ENCODE data around the gene SPPL2C. TPM values are rescaled to one million over a fixed set of nuclear protein-coding genes. Genes with fewer than 3 reads are reported as not detected.
A peak's percentile ranks its signal among the peaks of the same experiment; 100 is the strongest.

The SPPL2C gene
- total RNA-seq, 1 experiment from 2014 or later: not detected

DNA sequence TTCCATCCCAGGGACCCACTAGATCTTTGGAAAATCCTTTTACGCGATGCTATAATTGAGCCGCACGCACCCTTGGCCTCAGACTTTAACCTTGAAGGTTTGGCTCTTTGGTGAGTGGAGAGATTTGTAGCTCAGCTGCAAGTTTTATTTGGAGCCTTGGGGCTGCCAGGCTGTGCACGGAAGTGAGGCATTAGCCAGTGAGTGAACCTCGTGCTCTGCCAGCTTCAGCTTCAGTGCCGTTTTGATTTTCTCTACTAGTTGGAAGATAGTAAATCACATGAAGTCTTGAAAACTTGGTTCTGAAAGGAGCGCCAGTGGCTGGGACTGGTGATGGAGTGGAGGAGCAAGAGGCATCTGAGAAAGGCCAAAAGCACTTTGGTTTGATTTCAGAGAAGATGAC, 43.3 kb upstream of the SPPL2C start (continued):
- TF ChIP-seq, protein P1, sequence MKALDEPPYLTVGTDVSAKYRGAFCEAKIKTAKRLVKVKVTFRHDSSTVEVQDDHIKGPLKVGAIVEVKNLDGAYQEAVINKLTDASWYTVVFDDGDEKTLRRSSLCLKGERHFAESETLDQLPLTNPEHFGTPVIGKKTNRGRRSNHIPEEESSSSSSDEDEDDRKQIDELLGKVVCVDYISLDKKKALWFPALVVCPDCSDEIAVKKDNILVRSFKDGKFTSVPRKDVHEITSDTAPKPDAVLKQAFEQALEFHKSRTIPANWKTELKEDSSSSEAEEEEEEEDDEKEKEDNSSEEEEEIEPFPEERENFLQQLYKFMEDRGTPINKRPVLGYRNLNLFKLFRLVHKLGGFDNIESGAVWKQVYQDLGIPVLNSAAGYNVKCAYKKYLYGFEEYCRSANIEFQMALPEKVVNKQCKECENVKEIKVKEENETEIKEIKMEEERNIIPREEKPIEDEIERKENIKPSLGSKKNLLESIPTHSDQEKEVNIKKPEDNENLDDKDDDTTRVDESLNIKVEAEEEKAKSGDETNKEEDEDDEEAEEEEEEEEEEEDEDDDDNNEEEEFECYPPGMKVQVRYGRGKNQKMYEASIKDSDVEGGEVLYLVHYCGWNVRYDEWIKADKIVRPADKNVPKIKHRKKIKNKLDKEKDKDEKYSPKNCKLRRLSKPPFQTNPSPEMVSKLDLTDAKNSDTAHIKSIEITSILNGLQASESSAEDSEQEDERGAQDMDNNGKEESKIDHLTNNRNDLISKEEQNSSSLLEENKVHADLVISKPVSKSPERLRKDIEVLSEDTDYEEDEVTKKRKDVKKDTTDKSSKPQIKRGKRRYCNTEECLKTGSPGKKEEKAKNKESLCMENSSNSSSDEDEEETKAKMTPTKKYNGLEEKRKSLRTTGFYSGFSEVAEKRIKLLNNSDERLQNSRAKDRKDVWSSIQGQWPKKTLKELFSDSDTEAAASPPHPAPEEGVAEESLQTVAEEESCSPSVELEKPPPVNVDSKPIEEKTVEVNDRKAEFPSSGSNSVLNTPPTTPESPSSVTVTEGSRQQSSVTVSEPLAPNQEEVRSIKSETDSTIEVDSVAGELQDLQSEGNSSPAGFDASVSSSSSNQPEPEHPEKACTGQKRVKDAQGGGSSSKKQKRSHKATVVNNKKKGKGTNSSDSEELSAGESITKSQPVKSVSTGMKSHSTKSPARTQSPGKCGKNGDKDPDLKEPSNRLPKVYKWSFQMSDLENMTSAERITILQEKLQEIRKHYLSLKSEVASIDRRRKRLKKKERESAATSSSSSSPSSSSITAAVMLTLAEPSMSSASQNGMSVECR (CRISPR knock-in tag; IDR thresholded peaks at IDR 0.05; ENCODE audit: borderline replicate concordance): no peak
- TF ChIP-seq ELF4 (CRISPR knock-in tag; IDR thresholded peaks at IDR 0.05; ENCODE audit: low read depth) (no peak), RORB (CRISPR knock-in tag; IDR thresholded peaks at IDR 0.05) (no peak)
- TF ChIP-seq, protein P2, sequence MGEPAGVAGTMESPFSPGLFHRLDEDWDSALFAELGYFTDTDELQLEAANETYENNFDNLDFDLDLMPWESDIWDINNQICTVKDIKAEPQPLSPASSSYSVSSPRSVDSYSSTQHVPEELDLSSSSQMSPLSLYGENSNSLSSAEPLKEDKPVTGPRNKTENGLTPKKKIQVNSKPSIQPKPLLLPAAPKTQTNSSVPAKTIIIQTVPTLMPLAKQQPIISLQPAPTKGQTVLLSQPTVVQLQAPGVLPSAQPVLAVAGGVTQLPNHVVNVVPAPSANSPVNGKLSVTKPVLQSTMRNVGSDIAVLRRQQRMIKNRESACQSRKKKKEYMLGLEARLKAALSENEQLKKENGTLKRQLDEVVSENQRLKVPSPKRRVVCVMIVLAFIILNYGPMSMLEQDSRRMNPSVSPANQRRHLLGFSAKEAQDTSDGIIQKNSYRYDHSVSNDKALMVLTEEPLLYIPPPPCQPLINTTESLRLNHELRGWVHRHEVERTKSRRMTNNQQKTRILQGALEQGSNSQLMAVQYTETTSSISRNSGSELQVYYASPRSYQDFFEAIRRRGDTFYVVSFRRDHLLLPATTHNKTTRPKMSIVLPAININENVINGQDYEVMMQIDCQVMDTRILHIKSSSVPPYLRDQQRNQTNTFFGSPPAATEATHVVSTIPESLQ (CRISPR knock-in tag; IDR thresholded peaks at IDR 0.05): no peak

DNA sequence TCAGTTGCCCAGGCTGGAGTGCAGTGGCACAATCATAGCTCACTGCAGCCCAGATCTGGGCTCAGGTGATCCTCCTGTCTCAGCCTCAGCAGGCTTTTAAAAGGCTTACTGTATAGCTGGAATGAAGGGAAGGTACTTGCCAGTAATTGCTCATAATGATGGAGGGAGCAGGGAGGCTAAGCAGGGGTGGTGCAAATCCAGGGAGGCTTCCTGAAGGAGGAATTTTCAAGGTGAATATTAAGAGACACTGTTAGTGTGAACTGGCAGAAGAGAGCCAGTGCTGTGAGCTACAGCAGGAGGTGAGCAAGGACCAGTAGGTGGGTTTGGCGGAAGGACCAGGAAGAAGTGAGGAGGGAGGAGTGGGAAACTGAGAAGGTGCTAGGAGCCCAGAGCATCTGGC, 35.8 kb upstream of the SPPL2C start:
- no peak overlapping the region for H3K27ac Mint-ChIP-seq
- ChIA-PET POLR2A (no interaction called here), CTCF (interaction anchor here (0.7 to 1.2 kb wide), 4 partner anchors 14 to 169 kb away, joined by 3 to 5 read pairs (median 4); no protein-coding TSS in a partner anchor)
- no peaks in the 10 kb centered on the region for H3K9me3 Mint-ChIP-seq
- no peaks in the 10 kb centered on the region for H3K36me3 Mint-ChIP-seq
- H3K27me3 Mint-ChIP-seq (ENCODE audit: low read depth): no peaks in the 10 kb centered on the region
- peaks cover 14% of the 10 kb centered on the region for H3K4me1 Mint-ChIP-seq
- ATAC-seq: no peak
- no peak overlapping the region for H3K4me3 Mint-ChIP-seq
- no peak for TF ChIP-seq RORB (CRISPR knock-in tag; IDR thresholded peaks at IDR 0.05)
- DNase-seq (ENCODE audit: low spot score): no peak

DNA sequence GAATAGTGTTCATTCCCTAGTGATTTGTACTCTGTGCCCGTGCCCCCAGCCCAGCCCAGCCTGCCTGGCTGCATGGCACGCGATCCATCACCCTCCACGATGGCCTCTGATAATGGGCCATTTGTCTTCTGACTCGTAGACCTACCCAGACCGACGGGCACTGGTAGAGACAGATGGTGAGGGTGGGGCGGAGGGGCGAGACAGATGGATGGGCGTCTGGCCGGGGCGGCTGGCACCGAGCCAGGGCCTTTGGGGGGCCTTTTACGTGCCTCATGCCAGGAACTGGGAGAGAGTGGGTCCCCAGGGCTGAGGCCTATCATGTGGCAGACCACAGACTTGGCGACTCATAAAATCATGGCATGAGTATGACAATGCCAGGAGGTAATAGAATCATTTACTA, 35.2 kb upstream of the SPPL2C start:
- no peaks in the 10 kb centered on the region for H3K27me3 Mint-ChIP-seq (ENCODE audit: low read depth)
- H3K27ac Mint-ChIP-seq: no peak overlapping the region
- peaks cover 14% of the 10 kb centered on the region for H3K4me1 Mint-ChIP-seq
- CTCF ChIA-PET: interaction anchor here (0.9 kb wide), 1 partner anchor 27 kb away, joined by 3 read pairs; no protein-coding TSS in a partner anchor
- no peak for ATAC-seq
- H3K9me3 Mint-ChIP-seq: no peaks in the 10 kb centered on the region
- DNase-seq (ENCODE audit: low spot score): no peak
- no peak for TF ChIP-seq TEAD4 (CRISPR knock-in tag; IDR thresholded peaks at IDR 0.05)
- no peak for TF ChIP-seq NR2C2 (CRISPR knock-in tag; IDR thresholded peaks at IDR 0.05)
- no peak for TF ChIP-seq NFATC4 (CRISPR knock-in tag; IDR thresholded peaks at IDR 0.05)
- TF ChIP-seq, protein P3, sequence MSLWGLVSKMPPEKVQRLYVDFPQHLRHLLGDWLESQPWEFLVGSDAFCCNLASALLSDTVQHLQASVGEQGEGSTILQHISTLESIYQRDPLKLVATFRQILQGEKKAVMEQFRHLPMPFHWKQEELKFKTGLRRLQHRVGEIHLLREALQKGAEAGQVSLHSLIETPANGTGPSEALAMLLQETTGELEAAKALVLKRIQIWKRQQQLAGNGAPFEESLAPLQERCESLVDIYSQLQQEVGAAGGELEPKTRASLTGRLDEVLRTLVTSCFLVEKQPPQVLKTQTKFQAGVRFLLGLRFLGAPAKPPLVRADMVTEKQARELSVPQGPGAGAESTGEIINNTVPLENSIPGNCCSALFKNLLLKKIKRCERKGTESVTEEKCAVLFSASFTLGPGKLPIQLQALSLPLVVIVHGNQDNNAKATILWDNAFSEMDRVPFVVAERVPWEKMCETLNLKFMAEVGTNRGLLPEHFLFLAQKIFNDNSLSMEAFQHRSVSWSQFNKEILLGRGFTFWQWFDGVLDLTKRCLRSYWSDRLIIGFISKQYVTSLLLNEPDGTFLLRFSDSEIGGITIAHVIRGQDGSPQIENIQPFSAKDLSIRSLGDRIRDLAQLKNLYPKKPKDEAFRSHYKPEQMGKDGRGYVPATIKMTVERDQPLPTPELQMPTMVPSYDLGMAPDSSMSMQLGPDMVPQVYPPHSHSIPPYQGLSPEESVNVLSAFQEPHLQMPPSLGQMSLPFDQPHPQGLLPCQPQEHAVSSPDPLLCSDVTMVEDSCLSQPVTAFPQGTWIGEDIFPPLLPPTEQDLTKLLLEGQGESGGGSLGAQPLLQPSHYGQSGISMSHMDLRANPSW (CRISPR knock-in tag; conservative IDR thresholded peaks at IDR 0.05; ENCODE audit: low read depth): no peak
- POLR2A ChIA-PET: no interaction called here
- no peaks in the 10 kb centered on the region for H3K36me3 Mint-ChIP-seq
- H3K4me3 Mint-ChIP-seq: no peak overlapping the region

DNA sequence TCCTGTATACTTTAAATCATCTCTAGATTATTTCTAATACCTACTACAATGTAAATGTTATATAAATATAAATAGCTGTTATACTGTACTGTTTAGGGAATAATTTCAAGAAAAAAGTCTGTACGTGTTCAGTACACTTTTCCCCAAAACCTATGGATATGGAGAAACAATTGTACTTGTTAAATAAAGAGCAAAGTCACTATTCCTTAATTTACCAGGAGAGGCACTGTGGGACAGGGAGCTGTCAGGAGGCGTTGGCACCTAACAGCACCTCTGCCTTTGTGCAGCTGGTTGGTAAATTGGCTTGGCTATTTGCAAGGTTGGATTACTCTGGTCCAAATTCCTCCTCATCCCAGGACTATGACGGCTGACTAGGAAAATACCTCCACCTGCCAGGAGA, 32.6 kb upstream of the SPPL2C start:
- Mint-ChIP-seq H3K4me1 (peaks cover 14% of the 10 kb centered on the region), H3K27me3 (ENCODE audit: low read depth) (no peaks in the 10 kb centered on the region; the same call in 1 of the 2 replicates), H3K4me3 (no peak overlapping the region), H3K9me3 (no peaks in the 10 kb centered on the region), H3K27ac (no peak overlapping the region), H3K36me3 (no peaks in the 10 kb centered on the region)
- peak; percentile 30 for ATAC-seq
- no peak for DNase-seq (ENCODE audit: low spot score)
- ChIA-PET CTCF (interaction anchor here (0.7 to 8.4 kb wide), 16 partner anchors 8 to 172 kb away, joined by 3 to 103 read pairs (median 4); partner anchors contain the start of gene CRHR1), POLR2A (no interaction called here)
- TF ChIP-seq ZNF317 (CRISPR knock-in tag; IDR thresholded peaks at IDR 0.05; ENCODE audit: borderline replicate concordance, low read depth) (peak; percentile 92), GRHL2 (CRISPR knock-in tag; IDR thresholded peaks at IDR 0.05; ENCODE audit: insufficient replicate concordance, severe bottlenecking) (no peak)
